Nephron (organoid): ENCODE data around the gene KRABD2.

ENCODE experiments used
- H3K27ac Mint-ChIP-seq, 3 experiments: 2 replicates each; pipeline ENCODE4 v1.8.0; 2020; ENCODE audit warnings: mixed read lengths in 3 of 3, mild to moderate bottlenecking in 2 of 3, moderate library complexity in 1 of 3
- H3K27me3 Mint-ChIP-seq: 2 replicates; pipeline ENCODE4 v1.8.0; 2021; ENCODE audit warnings: low read depth, mild to moderate bottlenecking, moderate library complexity, mixed read lengths
- H3K36me3 Mint-ChIP-seq: 2 replicates; pipeline ENCODE4 v1.8.0; 2020; ENCODE audit warnings: low read depth, mixed read lengths
- H3K4me1 Mint-ChIP-seq: 2 replicates; pipeline ENCODE4 v1.8.0; 2020; ENCODE audit warnings: mixed read lengths
- H3K4me3 Mint-ChIP-seq, 3 experiments: 2 replicates each; pipeline ENCODE4 v1.8.0; 2020; ENCODE audit warnings: mild to moderate bottlenecking in 3 of 3, mixed read lengths in 3 of 3, moderate library complexity in 2 of 3
- H3K9me3 Mint-ChIP-seq: 2 replicates; pipeline ENCODE4 v1.8.0; 2020; ENCODE audit warnings: mixed read lengths
- CTCF ChIP-seq, 3 experiments: fragments of 200-600 bp; sonication (generic); IDR thresholded peaks; one replicate each; pipeline ENCODE4 v1.5.0; 2021; ENCODE audit warnings: antibody characterized with exemption in 3 of 3; ENCODE audit not compliant: unreplicated experiment in 3 of 3

The KRABD2 gene

GRCh38 chr17:8376271-8377067 is at the start of gene KRABD2:
KRABD2 (minus strand) TSS chr17:8376704.
- H3K9me3 Mint-ChIP-seq: no peaks in the 10 kb centered on the region
- H3K36me3 Mint-ChIP-seq: peaks cover 60% of the 10 kb centered on the region
- peak within 1 kb of the TSS; percentile 80 to 88 (median 86) for H3K4me3 Mint-ChIP-seq
- H3K27me3 Mint-ChIP-seq: no peaks in the 10 kb centered on the region
- TF ChIP-seq CTCF (IDR thresholded peaks at IDR 0.05; ENCODE audit: unreplicated experiment in 3 of 3): peak; percentile 52 to 67 (median 60)
- peaks cover 36% of the 10 kb centered on the region for H3K4me1 Mint-ChIP-seq
- peak within 1 kb of the TSS; percentile 82 to 90 (median 89) for H3K27ac Mint-ChIP-seq

- no peak for TF ChIP-seq CTCF (IDR thresholded peaks at IDR 0.05; ENCODE audit: unreplicated experiment in 3 of 3)
- no peaks in the 10 kb centered on the region for H3K9me3 Mint-ChIP-seq
- no peaks in the 10 kb centered on the region for H3K36me3 Mint-ChIP-seq
- H3K4me1 Mint-ChIP-seq: peaks cover 10% of the 10 kb centered on the region
- no peak overlapping the region for H3K27ac Mint-ChIP-seq
- H3K4me3 Mint-ChIP-seq: no peak overlapping the region
- H3K27me3 Mint-ChIP-seq: peaks cover 34% of the 10 kb centered on the region
Observed at GRCh38 chr17:8421571-8421970, 45.1 kb upstream of the KRABD2 start.

GRCh38 chr17:8420041-8420934 is 43.8 kb upstream of the KRABD2 start:
- H3K9me3 Mint-ChIP-seq: no peaks in the 10 kb centered on the region
- H3K4me3 Mint-ChIP-seq: no peak overlapping the region
- H3K36me3 Mint-ChIP-seq: no peaks in the 10 kb centered on the region
- peaks cover 10% of the 10 kb centered on the region for H3K4me1 Mint-ChIP-seq
- no peak for TF ChIP-seq CTCF (IDR thresholded peaks at IDR 0.05; ENCODE audit: unreplicated experiment in 3 of 3)
- H3K27ac Mint-ChIP-seq: peak overlapping the region in 1 of 3 experiments; percentile 9
- H3K27me3 Mint-ChIP-seq: peaks cover 41% of the 10 kb centered on the region

GRCh38 chr17:8419305-8419704 is 42.8 kb upstream of the KRABD2 start:
- H3K36me3 Mint-ChIP-seq: no peaks in the 10 kb centered on the region
- H3K4me1 Mint-ChIP-seq: peaks cover 10% of the 10 kb centered on the region
- H3K27ac Mint-ChIP-seq: no peak overlapping the region
- H3K9me3 Mint-ChIP-seq: no peaks in the 10 kb centered on the region
- TF ChIP-seq CTCF (IDR thresholded peaks at IDR 0.05; ENCODE audit: unreplicated experiment in 3 of 3): no peak
- H3K27me3 Mint-ChIP-seq: peaks cover 40% of the 10 kb centered on the region
- no peak overlapping the region for H3K4me3 Mint-ChIP-seq

GRCh38 chr17:8418471-8418870 is 42.0 kb upstream of the KRABD2 start:
- Mint-ChIP-seq H3K4me1 (peaks cover 10% of the 10 kb centered on the region), H3K9me3 (no peaks in the 10 kb centered on the region), H3K36me3 (no peaks in the 10 kb centered on the region), H3K27me3 (peaks cover 40% of the 10 kb centered on the region), H3K4me3 (no peak overlapping the region), H3K27ac (no peak overlapping the region)
- no peak for TF ChIP-seq CTCF (IDR thresholded peaks at IDR 0.05; ENCODE audit: unreplicated experiment in 3 of 3)
